Upper lobe of left lung (tissue), 4 donors: ENCODE data around the gene TMEM223.

ENCODE experiments used
- CTCF ChIP-seq, 6 experiments: fragments of 450-650 bp in 4 of 6; fragments of 200-600 bp in 2 of 6; sonication (generic) in 2 of 6; IDR thresholded peaks; one replicate each; pipeline ENCODE4 v1.5.1; 2016 to 2019; ENCODE audit warnings: antibody characterized with exemption in 6 of 6
- EP300 ChIP-seq, 4 donors: sonication (generic); formaldehyde crosslinking; IDR thresholded peaks; one replicate each; pipeline ENCODE4 v1.5.1; 2017; ENCODE audit warnings: antibody characterized with exemption in 4 of 4, control low read depth in 2 of 4
- POLR2A ChIP-seq, 4 donors: fragments of 450-650 bp; IDR thresholded peaks; one replicate each; pipeline ENCODE4 v1.5.1; 2016 to 2017; ENCODE audit warnings: antibody characterized with exemption in 4 of 4, mild to moderate bottlenecking in 2 of 4
- POLR2AphosphoS5 ChIP-seq, 2 donors: sonication (generic); formaldehyde crosslinking; IDR thresholded peaks; one replicate each; pipeline ENCODE4 v1.5.1; 2017; ENCODE audit warnings: antibody characterized with exemption in 2 of 2

DNA sequence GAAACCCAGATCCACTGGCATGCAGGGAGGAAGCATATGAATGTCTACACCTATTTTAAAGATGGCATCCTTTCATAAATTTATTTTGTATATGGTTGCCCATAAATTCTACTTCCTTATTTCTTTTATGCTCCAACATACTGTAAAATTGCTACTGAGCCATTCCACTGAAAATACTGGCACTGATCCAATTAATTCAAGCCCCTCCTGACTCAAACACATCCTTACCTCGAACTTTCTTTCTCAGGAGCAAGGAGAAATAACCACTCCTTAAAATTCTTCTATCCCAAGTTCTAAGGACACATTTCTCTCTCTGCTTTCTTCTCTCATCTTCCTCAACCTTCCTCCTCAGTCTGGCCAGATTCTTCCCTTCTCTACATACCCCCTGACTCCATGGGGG lies 18.9 kb upstream of the TMEM223 start:
- TF ChIP-seq CTCF (IDR thresholded peaks at IDR 0.05) (no peak), EP300 (IDR thresholded peaks at IDR 0.05) (no peak), POLR2AphosphoS5 (IDR thresholded peaks at IDR 0.05) (no peak), POLR2A (IDR thresholded peaks at IDR 0.05) (no peak)
